Right lung (tissue), 5 donors: Measurements from ENCODE around the gene PCDHGB6. TPM values are rescaled to one million over a fixed set of nuclear protein-coding genes. Genes with fewer than 3 reads are reported as not detected.
"Not testable (repeated sequence)": the region's sequence is repeated elsewhere in the genome, so short reads cannot be mapped to it uniquely, and the experiment has no call there.

Experiments used
- DNase-seq, 2 donors: peaks; one replicate each; pipeline ENCODE4 v3.0.0-alpha.2; 2013
- polyA plus RNA-seq, 5 donors: library from polyadenylated mRNA; unstranded; fragments of 120-200 nt; gene quantifications; one replicate each; pipeline versions ENCODE4 v1.2.1 to v1.2.3, GENCODE V29; 2013; ENCODE audit warnings: inconsistent platforms in 1 of 5, low replicate concordance in 1 of 5; ENCODE audit not compliant: insufficient read length in 5 of 5, insufficient read depth in 1 of 5

Gene PCDHGB6
- polyA plus RNA-seq, 5 donors = 6.4 to 9.3 (median 7.8) TPM

- DNase-seq = not testable (repeated sequence)
Observed at GRCh38 chr5:141387557-141388311, 20.1 kb upstream of the PCDHGB6 start, which contains the start of gene PCDHGB4. TSS of gene PCDHGB4 (plus strand) at chr5:141387698. CDS start at chr5:141387885, 187 bp downstream.

- no peak for DNase-seq
Observed at GRCh38 chr5:141388661-141389060, 19.2 kb upstream of the PCDHGB6 start.

- no peak for DNase-seq
Observed at GRCh38 chr5:141389153-141390042, 18.4 kb upstream of the PCDHGB6 start.

GRCh38 chr5:141392429-141393198, 15.2 kb upstream of the PCDHGB6 start, which contains the start of gene PCDHGA8:
TSS of gene PCDHGA8 (plus strand) at chr5:141392633. CDS start at chr5:141392814, 181 bp downstream.
- no peak for DNase-seq

GRCh38 chr5:141393267-141393666, 14.6 kb upstream of the PCDHGB6 start:
- no peak for DNase-seq

GRCh38 chr5:141394401-141395187, 13.2 kb upstream of the PCDHGB6 start:
- not testable (repeated sequence) for DNase-seq

- DNase-seq = not testable (repeated sequence)
Observed at GRCh38 chr5:141397756-141398551, 9.9 kb upstream of the PCDHGB6 start, which contains the start of gene PCDHGB5. TSS of gene PCDHGB5 (plus strand) at chr5:141397947. CDS start at chr5:141398128, 181 bp downstream.

GRCh38 chr5:141398608-141399007, 9.2 kb upstream of the PCDHGB6 start:
- no peak for DNase-seq

- DNase-seq = no peak
Observed at GRCh38 chr5:141399555-141400258, 8.1 kb upstream of the PCDHGB6 start.

- no peak for DNase-seq
Observed at GRCh38 chr5:141402553-141403243, 5.1 kb upstream of the PCDHGB6 start, which contains the start of gene PCDHGA9. TSS of gene PCDHGA9 (plus strand) at chr5:141402778. CDS start at chr5:141402953, 175 bp downstream.

- DNase-seq = no peak
Observed at GRCh38 chr5:141403387-141403786, 4.4 kb upstream of the PCDHGB6 start.

GRCh38 chr5:141409598-141410306, 1.9 kb downstream of the PCDHGB6 start:
- no peak for DNase-seq

GRCh38 chr5:141411575-141411974, 3.8 kb downstream of the PCDHGB6 start:
- DNase-seq = no peak

- DNase-seq = no peak
Observed at GRCh38 chr5:141412854-141413539, 5.2 kb downstream of the PCDHGB6 start, which contains the start of gene PCDHGA10. TSS of gene PCDHGA10 (plus strand) at chr5:141412987. CDS start at chr5:141413176, 189 bp downstream.

GRCh38 chr5:141413540-141414069, 5.8 kb downstream of the PCDHGB6 start:
- no peak for DNase-seq

- DNase-seq = not testable (repeated sequence)
Observed at GRCh38 chr5:141414548-141415274, 6.9 kb downstream of the PCDHGB6 start.
